HepG2 (cell line): ENCODE results near the gene NAT10. TPM values are rescaled to one million over a fixed set of nuclear protein-coding genes. Genes with fewer than 3 reads are reported as not detected.

Experiments used
- ATAC-seq: fragments of 200-7000 bp; cut with Tn5 transposase; 3 replicates; pipeline ENCODE4 v1.9.1; 2020; ENCODE audit warnings: mild to moderate bottlenecking, moderate library complexity
- BruUV-seq: library from RNA; stranded (reverse); fragments of 400-500 nt; replicated peaks from 2 replicates; lab custom pipeline; 2021; lab: Mats Ljungman, UMichigan
- CTCF ChIA-PET: fragments of 300-600 bp; formaldehyde crosslinking; extraction: SDS; loops from one replicate; lab custom pipeline; 2021; ENCODE audit warnings: low total read pairs, inconsistent platforms, low intra/inter-chr PET ratio; lab: Yijun Ruan, JAX
- POLR2A ChIA-PET: fragments of 350-600 bp; sonication (Branson Sonifier 250); formaldehyde crosslinking; loops from one replicate; lab custom pipeline; 2020; ENCODE audit warnings: antibody characterized with exemption, inconsistent platforms; lab: Yijun Ruan, JAX
- DNase-seq: peaks from one replicate; pipeline ENCODE4 v3.0.0-alpha.2; 2015; ENCODE audit warnings: low spot score
- FAIRE-seq: peaks from 3 replicates; lab custom pipeline; 2011; peaks lifted over from hg19 to GRCh38; lab: Jason Lieb, UNC
- H2AFZ ChIP-seq: one replicate; pipeline ENCODE4 v1.6.1; 2011; ENCODE audit warnings: low read length, inconsistent platforms
- H3K27ac ChIP-seq: fragments of 300-600 bp; 3 replicates; pipeline ENCODE4 v1.8.0; 2011; ENCODE audit warnings: mixed run types, mild to moderate bottlenecking, mixed read lengths, low read length, inconsistent platforms; ENCODE audit not compliant: insufficient read depth; ENCODE audit errors: extremely low read length
- H3K27me3 ChIP-seq, 2 experiments: fragments of 200-600 bp in 1 of 2; 2 replicates in 1 of 2; 3 replicates in 1 of 2; pipeline versions ENCODE4 v1.6.0 to v1.8.0; 2011; ENCODE audit warnings: low read length in 2 of 2, mild to moderate bottlenecking in 2 of 2, moderate library complexity in 2 of 2, inconsistent platforms in 1 of 2; ENCODE audit not compliant: insufficient read depth in 2 of 2, control insufficient read depth in 1 of 2
- H3K36me3 ChIP-seq, 2 experiments: fragments of 200-600 bp in 1 of 2; replicated peaks in 1 of 2; 2 replicates in 1 of 2; 3 replicates in 1 of 2; pipeline versions ENCODE4 v1.5.1 to v1.8.0; 2011; ENCODE audit warnings: low read length in 2 of 2, inconsistent platforms in 1 of 2; ENCODE audit not compliant: insufficient read depth in 2 of 2, control insufficient read depth in 1 of 2
- H3K4me1 ChIP-seq: 2 replicates; pipeline ENCODE4 v1.5.1; 2012; ENCODE audit warnings: low read length, inconsistent platforms; ENCODE audit not compliant: insufficient read depth
- H3K4me2 ChIP-seq: 2 replicates; pipeline ENCODE4 v1.6.0; 2011; ENCODE audit warnings: low read depth, low read length, inconsistent platforms
- H3K4me3 ChIP-seq, 3 experiments: fragments of 200-600 bp in 1 of 3; sonication (generic), shearing (Covaris generic) in 1 of 3; replicated peaks in 1 of 3; 2 replicates each; pipeline ENCODE4 v1.5.1; 2011 to 2016; ENCODE audit warnings: low read length in 3 of 3, inconsistent platforms in 2 of 3, low read depth in 2 of 3, mild to moderate bottlenecking in 2 of 3, control low read depth in 1 of 3, mixed read lengths in 1 of 3; ENCODE audit not compliant: insufficient read depth in 1 of 3
- H3K79me2 ChIP-seq: one replicate; pipeline ENCODE4 v1.6.1; 2011; ENCODE audit warnings: low read length, inconsistent platforms; ENCODE audit not compliant: insufficient read depth
- H3K9ac ChIP-seq: 2 replicates; pipeline ENCODE4 v1.6.0; 2011; ENCODE audit warnings: mild to moderate bottlenecking, low read depth, low read length, inconsistent platforms; ENCODE audit not compliant: insufficient read depth
- H3K9me3 ChIP-seq: 2 replicates; pipeline ENCODE4 v1.5.1; 2012; ENCODE audit warnings: mild to moderate bottlenecking, low read length
- H4K20me1 ChIP-seq: 2 replicates; pipeline ENCODE4 v1.6.0; 2011; ENCODE audit warnings: inconsistent platforms, mild to moderate bottlenecking, low read length, moderate library complexity; ENCODE audit not compliant: insufficient read depth
- CBX2 ChIP-seq, 2 experiments: fragments of 200-600 bp in 1 of 2; sonication (generic); formaldehyde crosslinking in 1 of 2; IDR thresholded peaks; 2 replicates each; pipeline versions ENCODE4 v1.7.0 to v1.8.1; 2018 to 2022; ENCODE audit warnings: low read depth in 2 of 2, low read length in 1 of 2, mild to moderate bottlenecking in 1 of 2, missing genetic modification reagents in 1 of 2
- EP300 ChIP-seq, 3 experiments: sonication (generic) in 1 of 3; formaldehyde crosslinking in 1 of 3; IDR thresholded peaks; 2 replicates each; pipeline versions ENCODE4 v1.5.1 to v1.6.1; 2011 to 2020; ENCODE audit warnings: low read depth in 2 of 3, low read length in 2 of 3, borderline replicate concordance in 1 of 3, improper control_type of control experiment in 1 of 3, mild to moderate bottlenecking in 1 of 3, missing genetic modification reagents in 1 of 3, moderate library complexity in 1 of 3
- HMG20B ChIP-seq: conservative IDR thresholded peaks from 2 replicates; pipeline ENCODE4 v1.6.1; 2016; ENCODE audit warnings: missing genetic modification reagents, missing compliant biosample characterization
- IRX3 ChIP-seq: sonication (generic); formaldehyde crosslinking; IDR thresholded peaks from 2 replicates; pipeline ENCODE4 v1.8.1; 2023; ENCODE audit warnings: mild to moderate bottlenecking, low read depth, missing genetic modification reagents, borderline replicate concordance
- MBD4 ChIP-seq: IDR thresholded peaks from 2 replicates; pipeline ENCODE4 v1.6.1; 2012; ENCODE audit warnings: low read length, inconsistent platforms, borderline replicate concordance
- MEF2D ChIP-seq: sonication (generic); formaldehyde crosslinking; IDR thresholded peaks from 2 replicates; pipeline ENCODE4 v1.5.1; 2020; ENCODE audit warnings: mild to moderate bottlenecking, missing genetic modification reagents
- NR2F6 ChIP-seq, 2 experiments: IDR thresholded peaks; 2 replicates each; pipeline ENCODE4 v1.6.1; 2016; ENCODE audit warnings: antibody characterized with exemption in 1 of 2, mild to moderate bottlenecking in 1 of 2
- RORA ChIP-seq: sonication (generic); formaldehyde crosslinking; IDR thresholded peaks from 2 replicates; pipeline ENCODE4 v1.5.0; 2020; ENCODE audit warnings: mild to moderate bottlenecking, missing genetic modification reagents, moderate library complexity
- SALL1 ChIP-seq: sonication (generic); formaldehyde crosslinking; IDR thresholded peaks from 2 replicates; pipeline ENCODE4 v1.8.0; 2022; ENCODE audit warnings: mild to moderate bottlenecking, missing genetic modification reagents
- SRY ChIP-seq: sonication (generic); formaldehyde crosslinking; IDR thresholded peaks from 2 replicates; pipeline ENCODE4 v1.8.0; 2022; ENCODE audit warnings: mild to moderate bottlenecking, missing genetic modification reagents
- SYNCRIP ChIP-seq: fragments of 200-400 bp; formaldehyde crosslinking; IDR thresholded peaks from 2 replicates; pipeline ENCODE4 v1.6.1; 2018; ENCODE audit warnings: mild to moderate bottlenecking, low read depth, low read length; ENCODE audit not compliant: insufficient read depth
- TBL1XR1 ChIP-seq: fragments of 150-350 bp; IDR thresholded peaks from 2 replicates; pipeline ENCODE4 v1.6.1; 2014; ENCODE audit warnings: borderline replicate concordance, low read length; ENCODE audit not compliant: partially characterized antibody
- ZFP1 ChIP-seq: IDR thresholded peaks from 2 replicates; pipeline ENCODE4 v1.6.1; 2016
- ZNF205 ChIP-seq: IDR thresholded peaks from 2 replicates; pipeline ENCODE4 v1.6.1; 2018; ENCODE audit warnings: missing biosample characterization, missing genetic modification reagents
- ZNF253 ChIP-seq: sonication (generic); formaldehyde crosslinking; IDR thresholded peaks from 2 replicates; pipeline ENCODE4 v1.8.0; 2022; ENCODE audit warnings: mild to moderate bottlenecking, missing genetic modification reagents, borderline replicate concordance
- ZNF557 ChIP-seq: sonication (generic); formaldehyde crosslinking; IDR thresholded peaks from 2 replicates; pipeline ENCODE4 v1.4.0; 2020; ENCODE audit warnings: missing genetic modification reagents
- ZNF615 ChIP-seq: sonication (generic); formaldehyde crosslinking; IDR thresholded peaks from 2 replicates; pipeline ENCODE4 v1.5.0; 2020; ENCODE audit warnings: mild to moderate bottlenecking, missing genetic modification reagents, borderline replicate concordance
- ZNF83 ChIP-seq: sonication (generic); formaldehyde crosslinking; IDR thresholded peaks from 2 replicates; pipeline ENCODE4 v1.4.0; 2020; ENCODE audit warnings: missing genetic modification reagents, mild to moderate bottlenecking, borderline replicate concordance
- ZNF839 ChIP-seq: sonication (generic); formaldehyde crosslinking; IDR thresholded peaks from 2 replicates; pipeline ENCODE4 v1.4.0; 2020; ENCODE audit warnings: missing genetic modification reagents, mild to moderate bottlenecking, borderline replicate concordance
- ZNF883 ChIP-seq: sonication (generic); formaldehyde crosslinking; IDR thresholded peaks from 2 replicates; pipeline ENCODE4 v1.5.1; 2020; ENCODE audit warnings: mild to moderate bottlenecking, missing genetic modification reagents; ENCODE audit errors: not compliant biosample characterization
- WGBS: methylation state at CpG from one replicate; pipeline ENCODE4 v1.1.6; 2017; ENCODE audit warnings: low lambda C conversion rate; 5-methylcytosine and 5-hydroxymethylcytosine counted together
- in situ Hi-C: cut with HindIII; loops from 2 replicates; pipeline ENCODE4 v1.10.0; 2017; ENCODE audit warnings: low pct_unique_long_range_greater_than_20kb; ENCODE audit not compliant: extremely low pct_ligation_motif_present
- intact Hi-C: fragments of 100-400 bp; cut with micrococcal nuclease; formaldehyde crosslinking; loops from one replicate; pipeline ENCODE4 v1.10.0; 2022; ENCODE audit not compliant: unreplicated experiment
- polyA plus RNA-seq, 8 experiments: library from polyadenylated mRNA; depleted of rRNA in 3 of 8; stranded (reverse) in 7 of 8; unstranded in 1 of 8; fragments of >200 nt; fragmentation: Illumina TruSeq in 4 of 8; extraction: Trizol in 4 of 8; gene quantifications; 2 replicates each; pipeline versions ENCODE4 v1.2.1 to v1.2.3, GENCODE V29; 2011 to 2016; ENCODE audit warnings: low read depth in 4 of 8, missing spikeins in 1 of 8, mixed read lengths in 1 of 8; ENCODE audit not compliant: insufficient read depth in 1 of 8
- total RNA-seq, 5 experiments: library from RNA; depleted of rRNA; stranded (reverse); fragments of >200 nt; fragmentation: Illumina TruSeq; extraction: Trizol; gene quantifications; 2 replicates each; pipeline ENCODE4 v1.2.3, GENCODE V29; 2016; ENCODE audit warnings: low read depth in 1 of 5
- TF ChIP-seq, protein P1 (sequence below): sonication (generic); formaldehyde crosslinking; IDR thresholded peaks from 2 replicates; pipeline ENCODE4 v1.5.0; 2020; ENCODE audit warnings: mild to moderate bottlenecking, low read depth, missing genetic modification reagents, borderline replicate concordance
- TF ChIP-seq, protein P2 (sequence below): sonication (generic); formaldehyde crosslinking; IDR thresholded peaks from 2 replicates; pipeline ENCODE4 v1.8.1; 2023; ENCODE audit warnings: mild to moderate bottlenecking, moderate library complexity, missing genetic modification reagents

NAT10 gene
- total and polyA plus RNA-seq, 2 of the 13 experiments (the other 11 are each of a cell fraction or from before 2014, with no cell fraction given), result 33.9 to 51.9 TPM

DNA sequence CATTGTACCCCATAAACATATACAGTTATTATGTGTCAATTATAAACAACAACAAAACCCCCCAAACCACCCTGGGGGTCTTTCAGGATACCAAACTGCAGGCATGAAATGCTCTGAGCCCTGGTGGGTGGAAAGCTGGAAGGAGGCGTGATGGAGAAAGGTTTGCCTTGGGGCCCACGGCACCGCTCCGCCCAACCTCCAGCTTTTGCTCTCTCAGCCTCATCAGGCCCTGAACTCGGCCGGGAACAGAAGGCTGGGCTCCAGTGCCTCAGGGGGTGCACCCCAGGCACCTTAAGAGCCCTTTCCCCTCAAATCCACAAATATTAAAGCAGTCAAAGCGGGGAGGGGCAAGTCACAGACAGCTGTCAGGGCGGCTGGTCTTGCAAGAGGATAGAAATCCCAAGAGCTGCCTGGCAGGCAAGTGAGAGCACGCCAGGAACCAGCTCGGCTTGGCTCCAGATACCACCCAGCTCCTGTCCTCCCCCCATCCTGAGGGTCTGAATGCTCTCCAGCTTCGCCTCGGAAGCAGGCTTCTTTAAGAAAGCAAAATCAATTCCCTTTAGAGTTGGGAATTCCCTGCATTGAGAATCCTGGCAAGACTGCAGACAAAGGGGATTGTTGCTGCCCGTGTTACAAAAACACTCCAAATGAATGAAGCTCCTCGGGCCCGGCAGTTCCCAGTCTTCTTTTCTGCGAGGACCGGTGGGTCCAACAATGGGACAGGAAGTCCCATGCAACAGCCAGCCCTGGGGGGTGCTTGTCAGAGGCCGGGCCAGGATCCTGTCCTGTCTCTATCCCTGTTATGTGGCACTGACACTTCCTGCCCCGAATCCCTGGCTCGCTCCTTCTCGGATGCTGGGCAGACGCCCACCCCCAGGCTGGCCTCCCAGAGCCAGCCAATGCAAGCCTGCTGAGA lies 80.8 kb downstream of the NAT10 start (continued):
- TF ChIP-seq MBD4, result no peak
- no peak for TF ChIP-seq TBL1XR1
- TF ChIP-seq ZNF205 (CRISPR knock-in tag), result no peak
- no peak for TF ChIP-seq CBX2 (IDR thresholded peaks at IDR 0.05; ENCODE audit: low read depth, low read length)
- no peak for TF ChIP-seq CBX2 (CRISPR knock-in tag; IDR thresholded peaks at IDR 0.05; ENCODE audit: low read depth)

DNA sequence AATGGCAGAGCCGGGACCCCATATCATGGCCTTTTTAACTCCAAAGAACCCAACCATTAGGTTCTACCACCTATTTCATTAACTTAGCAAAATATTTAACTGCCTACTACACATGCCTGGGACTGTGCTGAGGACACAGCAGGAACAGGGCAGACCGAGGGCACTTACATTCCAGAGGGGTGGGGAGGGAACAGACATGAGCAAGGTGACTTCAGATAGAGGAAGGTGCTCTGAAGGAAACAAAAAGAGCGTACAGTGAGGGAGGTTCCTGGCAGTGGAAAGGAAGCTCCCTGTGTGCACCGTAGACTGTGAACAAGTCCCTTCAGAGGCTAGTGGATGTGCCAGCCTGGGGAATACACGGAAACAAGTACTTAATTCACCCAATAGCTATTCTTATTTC lies 82.8 kb downstream of the NAT10 start:
- ATAC-seq, result no peak
- Histone ChIP-seq H3K9me3 (no peaks in the 10 kb centered on the region), H3K9ac (no peak overlapping the region), H3K4me2 (no peak overlapping the region), H2AFZ (no peak overlapping the region), H3K4me1 (peaks cover 14% of the 10 kb centered on the region), H4K20me1 (no peaks in the 10 kb centered on the region), H3K36me3 (peaks cover 4 to 15% of the 10 kb centered on the region in 2 experiments; a peak in 4 of 5 replicates), H3K79me2 (no peaks in the 10 kb centered on the region), H3K4me3 (no peak overlapping the region), H3K27me3 (no peaks in the 10 kb centered on the region), H3K27ac (no peak overlapping the region)
- FAIRE-seq, result no peak
- WGBS, result 87% methylated on average over 5 of the region's 5 CpGs
- ChIA-PET POLR2A (no interaction called here), CTCF (no interaction called here)
- intact Hi-C loops, result no loop called here
- no peak for DNase-seq
- in situ Hi-C loops, result no loop called here
- BruUV-seq, result no TSS peak
- no peak for TF ChIP-seq SYNCRIP
- TF ChIP-seq NR2F6 (IDR thresholded peaks at IDR 0.05), result no peak
- no peak for TF ChIP-seq NR2F6 (CRISPR knock-in tag; IDR thresholded peaks at IDR 0.05)
- no peak for TF ChIP-seq ZNF253 (CRISPR knock-in tag)
- TF ChIP-seq MEF2D, result no peak
- no peak for TF ChIP-seq RORA (CRISPR knock-in tag)
- TF ChIP-seq HMG20B (CRISPR knock-in tag), result no peak
- TF ChIP-seq SALL1 (CRISPR knock-in tag), result no peak
- no peak for TF ChIP-seq SRY (CRISPR knock-in tag)
- no peak for TF ChIP-seq ZNF557 (CRISPR knock-in tag)
- TF ChIP-seq ZNF883 (CRISPR knock-in tag), result no peak
- TF ChIP-seq ZFP1 (CRISPR knock-in tag), result no peak
- TF ChIP-seq, protein P1, sequence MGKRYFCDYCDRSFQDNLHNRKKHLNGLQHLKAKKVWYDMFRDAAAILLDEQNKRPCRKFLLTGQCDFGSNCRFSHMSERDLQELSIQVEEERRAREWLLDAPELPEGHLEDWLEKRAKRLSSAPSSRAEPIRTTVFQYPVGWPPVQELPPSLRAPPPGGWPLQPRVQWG (CRISPR knock-in tag), result no peak
- TF ChIP-seq, protein P2, sequence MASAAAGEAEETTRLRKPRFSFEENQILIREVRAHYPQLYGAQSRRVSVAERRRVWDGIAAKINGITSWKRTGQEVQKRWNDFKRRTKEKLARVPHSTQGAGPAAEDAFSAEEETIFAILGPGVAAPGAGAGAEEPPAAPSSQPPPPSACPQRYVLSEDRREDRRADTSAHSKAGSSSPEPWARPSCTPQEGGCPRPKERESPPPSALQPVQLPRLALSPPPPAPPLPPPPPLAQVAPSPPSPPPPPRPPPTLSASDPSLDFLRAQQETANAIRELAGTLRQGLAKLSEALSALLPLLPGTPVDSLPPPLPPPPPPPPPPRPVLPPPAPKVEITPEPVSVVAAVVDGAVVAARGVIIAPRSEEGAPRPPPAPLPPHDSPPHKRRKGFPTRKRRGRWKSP (CRISPR knock-in tag), result no peak
- no peak for TF ChIP-seq ZNF615 (CRISPR knock-in tag)
- no peak for TF ChIP-seq EP300 (IDR thresholded peaks at IDR 0.05; ENCODE audit: low read depth in 2 of 2, low read length in 2 of 2)
- TF ChIP-seq EP300 (CRISPR knock-in tag; IDR thresholded peaks at IDR 0.05; ENCODE audit: borderline replicate concordance), result no peak
- TF ChIP-seq ZNF839 (CRISPR knock-in tag), result no peak
- TF ChIP-seq ZNF83 (CRISPR knock-in tag), result no peak
- TF ChIP-seq IRX3 (CRISPR knock-in tag), result no peak
